ENCODE measurements around the gene MGMT.

- TF ChIP-seq CTCF (IDR thresholded peaks at IDR 0.05): no peak
- no peak for TF ChIP-seq POLR2AphosphoS5 (IDR thresholded peaks at IDR 0.05)
- TF ChIP-seq POLR2A (IDR thresholded peaks at IDR 0.05): no peak
Observed at GRCh38 chr10:129602938-129603535, 136.0 kb downstream of the MGMT start.
